ENCODE results near the gene OR51T1.

DNA sequence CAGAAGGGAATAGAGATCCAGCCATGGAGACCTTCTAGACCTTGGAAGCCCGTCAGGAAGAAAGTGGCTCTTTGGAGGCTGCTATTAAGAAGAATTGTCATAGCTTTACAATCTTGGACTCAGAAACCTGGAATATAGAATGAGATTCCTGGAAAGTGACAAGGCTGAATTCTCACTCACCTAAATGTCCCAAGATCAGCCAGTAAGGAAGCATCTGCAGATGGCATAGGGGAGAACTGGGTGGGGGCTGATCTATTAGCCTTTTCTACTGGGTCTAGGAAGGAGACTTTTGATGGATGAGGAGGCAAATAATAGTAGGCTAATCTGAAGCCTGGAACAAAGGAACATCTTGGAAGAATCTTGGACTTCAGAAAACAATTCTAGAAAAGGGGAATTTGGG, 42.5 kb downstream of the OR51T1 start, which contains the start of gene OR51G1:
- no peak for TF ChIP-seq POLR2AphosphoS5 (IDR thresholded peaks at IDR 0.05; ENCODE audit: low read depth, low read length)
- TF ChIP-seq, protein P1, sequence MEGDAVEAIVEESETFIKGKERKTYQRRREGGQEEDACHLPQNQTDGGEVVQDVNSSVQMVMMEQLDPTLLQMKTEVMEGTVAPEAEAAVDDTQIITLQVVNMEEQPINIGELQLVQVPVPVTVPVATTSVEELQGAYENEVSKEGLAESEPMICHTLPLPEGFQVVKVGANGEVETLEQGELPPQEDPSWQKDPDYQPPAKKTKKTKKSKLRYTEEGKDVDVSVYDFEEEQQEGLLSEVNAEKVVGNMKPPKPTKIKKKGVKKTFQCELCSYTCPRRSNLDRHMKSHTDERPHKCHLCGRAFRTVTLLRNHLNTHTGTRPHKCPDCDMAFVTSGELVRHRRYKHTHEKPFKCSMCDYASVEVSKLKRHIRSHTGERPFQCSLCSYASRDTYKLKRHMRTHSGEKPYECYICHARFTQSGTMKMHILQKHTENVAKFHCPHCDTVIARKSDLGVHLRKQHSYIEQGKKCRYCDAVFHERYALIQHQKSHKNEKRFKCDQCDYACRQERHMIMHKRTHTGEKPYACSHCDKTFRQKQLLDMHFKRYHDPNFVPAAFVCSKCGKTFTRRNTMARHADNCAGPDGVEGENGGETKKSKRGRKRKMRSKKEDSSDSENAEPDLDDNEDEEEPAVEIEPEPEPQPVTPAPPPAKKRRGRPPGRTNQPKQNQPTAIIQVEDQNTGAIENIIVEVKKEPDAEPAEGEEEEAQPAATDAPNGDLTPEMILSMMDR (IDR thresholded peaks at IDR 0.05): no peak
- TF ChIP-seq, protein P2, sequence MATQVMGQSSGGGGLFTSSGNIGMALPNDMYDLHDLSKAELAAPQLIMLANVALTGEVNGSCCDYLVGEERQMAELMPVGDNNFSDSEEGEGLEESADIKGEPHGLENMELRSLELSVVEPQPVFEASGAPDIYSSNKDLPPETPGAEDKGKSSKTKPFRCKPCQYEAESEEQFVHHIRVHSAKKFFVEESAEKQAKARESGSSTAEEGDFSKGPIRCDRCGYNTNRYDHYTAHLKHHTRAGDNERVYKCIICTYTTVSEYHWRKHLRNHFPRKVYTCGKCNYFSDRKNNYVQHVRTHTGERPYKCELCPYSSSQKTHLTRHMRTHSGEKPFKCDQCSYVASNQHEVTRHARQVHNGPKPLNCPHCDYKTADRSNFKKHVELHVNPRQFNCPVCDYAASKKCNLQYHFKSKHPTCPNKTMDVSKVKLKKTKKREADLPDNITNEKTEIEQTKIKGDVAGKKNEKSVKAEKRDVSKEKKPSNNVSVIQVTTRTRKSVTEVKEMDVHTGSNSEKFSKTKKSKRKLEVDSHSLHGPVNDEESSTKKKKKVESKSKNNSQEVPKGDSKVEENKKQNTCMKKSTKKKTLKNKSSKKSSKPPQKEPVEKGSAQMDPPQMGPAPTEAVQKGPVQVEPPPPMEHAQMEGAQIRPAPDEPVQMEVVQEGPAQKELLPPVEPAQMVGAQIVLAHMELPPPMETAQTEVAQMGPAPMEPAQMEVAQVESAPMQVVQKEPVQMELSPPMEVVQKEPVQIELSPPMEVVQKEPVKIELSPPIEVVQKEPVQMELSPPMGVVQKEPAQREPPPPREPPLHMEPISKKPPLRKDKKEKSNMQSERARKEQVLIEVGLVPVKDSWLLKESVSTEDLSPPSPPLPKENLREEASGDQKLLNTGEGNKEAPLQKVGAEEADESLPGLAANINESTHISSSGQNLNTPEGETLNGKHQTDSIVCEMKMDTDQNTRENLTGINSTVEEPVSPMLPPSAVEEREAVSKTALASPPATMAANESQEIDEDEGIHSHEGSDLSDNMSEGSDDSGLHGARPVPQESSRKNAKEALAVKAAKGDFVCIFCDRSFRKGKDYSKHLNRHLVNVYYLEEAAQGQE (IDR thresholded peaks at IDR 0.05; ENCODE audit: insufficient read depth in 1 of 2, low read depth in 2 of 2, low read length in 1 of 2): no peak
- TF ChIP-seq SIN3A (IDR thresholded peaks at IDR 0.05; ENCODE audit: borderline replicate concordance, insufficient read depth, low read depth, low read length): no peak
- TF ChIP-seq TCF7L2 (IDR thresholded peaks at IDR 0.05; ENCODE audit: low read depth, low read length): no peak

Data from Panc1 (cell line).